Right kidney (tissue), 1 donor: ENCODE measurements around the gene CPLANE2.
A peak's percentile ranks its signal among the peaks of the same experiment; 100 is the strongest.
"Not testable (repeated sequence)": the region's sequence is repeated elsewhere in the genome, so short reads cannot be mapped to it uniquely, and the experiment has no call there.

Experiments used
- DNase-seq: peaks from one replicate; pipeline ENCODE4 v3.0.0-alpha.2; 2016

Gene CPLANE2

GRCh38 chr1:16208270-16208987, 28.6 kb downstream of the CPLANE2 start:
- no peak for DNase-seq

GRCh38 chr1:16207318-16208269, 29.4 kb downstream of the CPLANE2 start:
- DNase-seq: no peak

- DNase-seq: peak; percentile 85
Measured at GRCh38 chr1:16206547-16207317, 30.3 kb downstream of the CPLANE2 start.

GRCh38 chr1:16205891-16206546, 31.0 kb downstream of the CPLANE2 start:
- peak; percentile 70 for DNase-seq

- DNase-seq: no peak
Measured at GRCh38 chr1:16205334-16205671, 31.7 kb downstream of the CPLANE2 start.

- DNase-seq: no peak
Measured at GRCh38 chr1:16204634-16205333, 32.2 kb downstream of the CPLANE2 start.

GRCh38 chr1:16204216-16204615, 32.8 kb downstream of the CPLANE2 start:
- no peak for DNase-seq

- no peak for DNase-seq
Measured at GRCh38 chr1:16203550-16203949, 33.4 kb downstream of the CPLANE2 start.

- no peak for DNase-seq
Measured at GRCh38 chr1:16202281-16203210, 34.4 kb downstream of the CPLANE2 start.

- DNase-seq: no peak
Measured at GRCh38 chr1:16199700-16200099, 37.3 kb downstream of the CPLANE2 start.

GRCh38 chr1:16199157-16199501, 37.9 kb downstream of the CPLANE2 start:
- DNase-seq: no peak

- DNase-seq: no peak
Measured at GRCh38 chr1:16198444-16199156, 38.4 kb downstream of the CPLANE2 start.

- DNase-seq: no peak
Measured at GRCh38 chr1:16196874-16197273, 40.1 kb downstream of the CPLANE2 start.

GRCh38 chr1:16196139-16196538, 40.8 kb downstream of the CPLANE2 start:
- DNase-seq: not testable (repeated sequence)

- no peak for DNase-seq
Measured at GRCh38 chr1:16195518-16195905, 41.5 kb downstream of the CPLANE2 start.

GRCh38 chr1:16191916-16192546, 45.0 kb downstream of the CPLANE2 start:
- no peak for DNase-seq

GRCh38 chr1:16191309-16191708, 45.7 kb downstream of the CPLANE2 start:
- DNase-seq: no peak

- no peak for DNase-seq
Measured at GRCh38 chr1:16189921-16190621, 46.9 kb downstream of the CPLANE2 start.

- DNase-seq: no peak
Measured at GRCh38 chr1:16189003-16189402, 48.0 kb downstream of the CPLANE2 start.
